Immature natural killer cell (primary cell): ENCODE measurements around the gene LARP6. TPM values are rescaled to one million over a fixed set of nuclear protein-coding genes. Genes with fewer than 3 reads are reported as not detected.
"Not testable (repeated sequence)": the region's sequence is repeated elsewhere in the genome, so short reads cannot be mapped to it uniquely, and the experiment has no call there.

ENCODE experiments used
- DNase-seq, 3 donors: peaks; one replicate each; pipeline ENCODE4 v3.0.0; 2022; ENCODE audit warnings: mixed read lengths in 1 of 3
- H3K27ac Mint-ChIP-seq, 6 donors: one replicate each; pipeline ENCODE4 v1.8.0; 2020; ENCODE audit warnings: mixed read lengths in 6 of 6, mild to moderate bottlenecking in 5 of 6, inconsistent platforms in 4 of 6, moderate library complexity in 3 of 6
- H3K27me3 Mint-ChIP-seq, 3 donors: one replicate each; pipeline ENCODE4 v1.8.0; 2020 to 2021; ENCODE audit warnings: low read depth in 3 of 3, mild to moderate bottlenecking in 3 of 3, mixed read lengths in 3 of 3, moderate library complexity in 3 of 3, inconsistent platforms in 1 of 3
- H3K36me3 Mint-ChIP-seq, 3 donors: one replicate each; pipeline ENCODE4 v1.8.0; 2020; ENCODE audit warnings: mixed read lengths in 3 of 3, inconsistent platforms in 2 of 3, mild to moderate bottlenecking in 2 of 3
- H3K4me1 Mint-ChIP-seq, 2 donors: one replicate each; pipeline ENCODE4 v1.8.0; 2020; ENCODE audit warnings: inconsistent platforms in 2 of 2, mild to moderate bottlenecking in 2 of 2, mixed read lengths in 2 of 2, moderate library complexity in 1 of 2
- H3K4me3 Mint-ChIP-seq, 5 donors: one replicate each; pipeline ENCODE4 v1.8.0; 2020; ENCODE audit warnings: mild to moderate bottlenecking in 5 of 5, mixed read lengths in 5 of 5, inconsistent platforms in 3 of 5, moderate library complexity in 3 of 5
- H3K9me3 Mint-ChIP-seq, 6 donors: one replicate each; pipeline ENCODE4 v1.8.0; 2020; ENCODE audit warnings: mild to moderate bottlenecking in 6 of 6, mixed read lengths in 6 of 6, inconsistent platforms in 4 of 6, moderate library complexity in 3 of 6
- polyA plus RNA-seq, 3 donors: library from polyadenylated mRNA; unstranded; fragments of 300-500 nt; fragmentation: Illumina TruSeq; gene quantifications; one replicate each; pipeline ENCODE4 v1.2.3, GENCODE V29; 2021

LARP6 gene
- not detected for polyA plus RNA-seq

DNA sequence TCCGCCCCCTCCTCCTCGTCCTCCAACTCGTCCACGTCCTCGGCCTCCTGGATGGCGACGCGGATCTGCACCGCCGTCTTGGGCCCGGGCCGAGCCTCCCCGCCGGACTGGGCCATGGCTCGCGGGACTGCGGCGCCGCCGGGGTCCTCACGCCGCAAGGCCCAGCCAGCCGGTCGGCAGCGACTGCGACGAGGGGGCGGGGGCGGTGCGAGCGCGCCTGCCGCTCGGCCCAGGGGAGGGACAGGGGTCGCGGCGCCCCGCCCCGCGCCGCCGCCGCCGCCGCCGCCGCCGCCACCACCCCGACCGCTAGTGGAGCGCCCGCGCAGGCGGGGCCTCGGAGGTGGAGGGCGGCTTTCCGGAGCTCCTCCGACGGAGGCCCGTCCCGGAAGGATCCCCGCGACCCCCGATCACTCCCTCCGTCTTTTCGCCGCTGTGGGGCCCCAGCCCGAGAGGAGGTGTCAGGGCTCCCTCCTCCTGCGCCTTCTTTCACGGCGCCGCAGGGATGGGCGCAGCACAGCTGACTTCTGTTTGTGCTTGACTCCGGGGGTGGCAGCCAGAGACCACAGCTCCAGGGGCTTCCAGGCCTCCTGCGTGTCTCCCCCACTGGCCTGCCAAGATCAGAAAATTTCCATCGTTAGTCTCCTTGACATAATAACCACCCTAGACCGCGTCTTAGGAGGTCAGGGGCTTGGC, at the start of gene LARP6:
TSS of gene LARP6 (minus strand) at position 185 of the 693 bp plus-strand sequence. CDS start at position 116, 69 bp downstream.
- Mint-ChIP-seq H3K27me3 (peaks cover 20 to 40% (median 30%) of the 10 kb centered on the region in 3 donors), H3K4me3 (peak within 1 kb of the TSS; percentile 73 to 87 (median 80)), H3K9me3 (no peaks in the 10 kb centered on the region), H3K27ac (no peak within 1 kb of the TSS), H3K4me1 (peaks cover 8 to 11% of the 10 kb centered on the region in 2 donors), H3K36me3 (no peaks in the 10 kb centered on the region)
- DNase-seq = peak; percentile 3 to 25 (median 15)

DNA sequence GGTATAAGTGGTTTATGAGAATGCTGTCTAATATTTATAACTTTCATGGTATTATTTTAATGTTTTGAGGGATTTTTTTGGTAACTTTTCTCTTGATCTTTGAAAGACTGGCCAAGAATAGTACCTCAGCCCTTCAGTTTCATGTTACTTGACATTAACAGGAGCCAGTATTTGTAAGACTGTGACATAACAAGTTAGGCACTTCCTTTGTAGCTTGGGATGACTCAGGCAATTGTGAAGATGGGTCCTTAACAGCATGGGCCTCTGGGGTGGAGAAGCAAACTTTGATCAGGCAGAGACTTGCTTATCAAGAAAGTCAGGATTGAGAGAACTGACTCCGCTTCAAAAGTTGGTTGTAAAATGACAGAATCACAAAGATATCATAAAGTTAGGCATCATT, 48.1 kb upstream of the LARP6 start:
- Mint-ChIP-seq H3K4me3 (no peak overlapping the region), H3K27ac (no peak overlapping the region), H3K36me3 (peaks cover 0 to 4% (median 0%) of the 10 kb centered on the region in 3 donors), H3K9me3 (peaks cover 0 to 3% (median 0%) of the 10 kb centered on the region in 6 donors), H3K4me1 (no peaks in the 10 kb centered on the region), H3K27me3 (peaks cover 0 to 7% (median 3%) of the 10 kb centered on the region in 3 donors)
- DNase-seq = no peak

DNA sequence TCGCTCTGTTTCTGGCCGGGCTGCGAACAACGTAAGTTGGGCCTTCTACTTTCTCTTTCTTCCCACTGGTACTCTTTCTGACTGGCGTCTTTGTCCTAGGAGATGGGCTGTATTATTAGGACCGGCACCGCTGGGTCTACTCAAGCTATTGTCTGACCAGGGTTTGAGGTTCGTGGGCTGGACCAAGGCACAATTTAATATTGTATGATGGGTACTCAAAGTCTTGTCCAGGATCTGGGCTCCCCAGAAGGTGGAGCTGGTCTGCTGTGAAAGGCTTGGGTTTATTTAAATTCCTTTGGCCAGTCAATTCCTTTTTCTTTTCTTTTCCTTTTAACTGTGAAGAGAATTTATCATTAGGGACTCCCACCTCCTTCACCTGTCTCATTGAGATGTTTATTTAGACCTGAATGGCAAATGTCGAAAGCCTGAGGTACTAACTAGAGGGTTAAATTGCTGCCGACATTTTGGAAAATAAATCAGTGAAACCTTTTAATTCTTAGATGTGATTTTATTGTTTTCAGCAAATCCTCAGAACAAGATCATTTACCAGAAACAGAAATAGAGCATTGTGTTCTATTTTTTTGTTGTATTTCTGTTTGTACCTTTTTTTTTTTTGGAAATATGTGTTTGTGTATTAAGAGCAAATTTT, 39.1 kb upstream of the LARP6 start:
- peak overlapping the region in 4 of 6 donors; percentile 37 to 77 (median 53) for H3K27ac Mint-ChIP-seq
- H3K9me3 Mint-ChIP-seq = no peaks in the 10 kb centered on the region
- H3K4me1 Mint-ChIP-seq = peaks cover 11 to 18% of the 10 kb centered on the region in 2 donors
- DNase-seq = no peak
- H3K27me3 Mint-ChIP-seq = peaks cover 7 to 15% (median 12%) of the 10 kb centered on the region in 3 donors
- H3K36me3 Mint-ChIP-seq = peaks cover 0 to 4% (median 0%) of the 10 kb centered on the region in 3 donors
- H3K4me3 Mint-ChIP-seq = peak overlapping the region; percentile 87 to 93 (median 89)

DNA sequence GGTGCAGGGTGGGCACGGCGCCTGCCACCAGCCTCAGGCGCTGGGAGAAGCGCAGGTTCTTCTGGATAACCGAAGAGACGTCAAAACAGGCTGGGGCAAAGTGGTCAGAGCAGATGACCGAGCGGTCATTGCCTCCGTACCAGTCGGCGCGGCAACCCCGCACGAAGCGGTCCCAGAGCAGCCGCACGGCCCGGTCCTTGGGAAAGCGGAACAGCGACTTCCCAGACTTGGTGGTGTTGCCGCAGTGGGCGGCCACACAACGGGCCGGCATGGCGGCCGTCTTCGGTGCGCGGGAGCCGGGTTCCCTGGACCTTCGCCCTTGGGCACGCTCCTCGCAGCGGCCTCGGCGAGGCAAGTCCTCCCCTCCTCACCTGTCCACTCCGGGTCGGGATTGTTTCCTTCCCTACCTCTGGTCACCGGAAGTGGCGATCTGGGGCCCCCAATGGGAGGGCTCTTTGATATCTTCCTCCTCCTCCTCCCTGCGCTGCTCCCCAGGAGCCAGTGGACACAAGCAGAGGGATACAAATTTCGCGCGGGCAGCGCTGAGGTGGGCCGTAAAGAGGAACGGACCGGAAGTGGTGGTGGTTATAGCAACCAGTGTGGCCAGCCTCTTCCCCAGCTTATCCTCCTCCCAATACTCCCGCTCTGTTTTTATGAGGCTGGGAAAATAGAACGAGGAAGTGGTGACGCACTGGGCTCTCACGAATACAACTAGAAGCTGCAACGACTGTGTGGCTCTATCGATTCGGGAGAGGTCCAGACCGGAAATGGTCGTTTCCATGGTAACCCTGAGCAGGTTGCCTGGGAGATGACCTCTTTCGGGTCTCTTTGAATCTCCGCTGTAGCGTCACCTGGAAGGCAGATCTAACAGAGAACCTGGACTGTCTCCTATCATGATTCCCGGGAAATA, 38.3 kb upstream of the LARP6 start, which contains the start of the genes LRRC49 and THAP10:
TSS of gene LRRC49 (plus strand) at position 825 of the 910 bp plus-strand sequence. CDS start at position 894, 69 bp downstream.
TSS of gene THAP10 (minus strand) at position 432 of the 910 bp plus-strand sequence. CDS start at position 271, 161 bp downstream.
- H3K27me3 Mint-ChIP-seq = peaks cover 7 to 15% (median 12%) of the 10 kb centered on the region in 3 donors
- peaks cover 11 to 18% of the 10 kb centered on the region in 2 donors for H3K4me1 Mint-ChIP-seq
- H3K9me3 Mint-ChIP-seq = no peaks in the 10 kb centered on the region
- H3K27ac Mint-ChIP-seq = peak within 1 kb of the TSS; percentile 12 to 77 (median 53)
- peaks cover 0 to 4% (median 0%) of the 10 kb centered on the region in 3 donors for H3K36me3 Mint-ChIP-seq
- DNase-seq = peak; percentile 25 to 36 (median 35)
- H3K4me3 Mint-ChIP-seq = peak within 1 kb of the TSS; percentile 87 to 93 (median 89)

DNA sequence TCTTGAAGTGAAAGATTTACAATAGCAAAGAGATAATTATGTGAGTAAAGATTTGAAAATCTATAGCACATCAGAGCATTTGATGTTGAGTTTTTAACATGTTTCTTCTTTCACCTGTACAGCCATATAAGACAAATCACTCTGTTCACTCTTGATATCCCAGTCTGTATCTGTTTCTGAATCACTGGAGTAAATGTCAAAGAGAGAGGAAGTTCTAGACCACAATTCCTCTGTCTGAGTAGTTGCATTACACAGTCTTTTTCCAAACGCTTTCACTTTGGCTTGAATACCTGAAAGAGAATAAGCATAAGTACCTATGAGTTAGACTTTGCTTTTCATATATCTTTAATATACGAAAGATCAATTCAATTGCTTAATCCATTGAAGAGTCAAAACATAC, 28.4 kb upstream of the LARP6 start:
- Mint-ChIP-seq H3K36me3 (no peaks in the 10 kb centered on the region), H3K4me3 (no peak overlapping the region), H3K27ac (no peak overlapping the region), H3K4me1 (no peaks in the 10 kb centered on the region), H3K27me3 (peaks cover 4 to 13% (median 4%) of the 10 kb centered on the region in 3 donors), H3K9me3 (no peaks in the 10 kb centered on the region)
- DNase-seq = no peak

DNA sequence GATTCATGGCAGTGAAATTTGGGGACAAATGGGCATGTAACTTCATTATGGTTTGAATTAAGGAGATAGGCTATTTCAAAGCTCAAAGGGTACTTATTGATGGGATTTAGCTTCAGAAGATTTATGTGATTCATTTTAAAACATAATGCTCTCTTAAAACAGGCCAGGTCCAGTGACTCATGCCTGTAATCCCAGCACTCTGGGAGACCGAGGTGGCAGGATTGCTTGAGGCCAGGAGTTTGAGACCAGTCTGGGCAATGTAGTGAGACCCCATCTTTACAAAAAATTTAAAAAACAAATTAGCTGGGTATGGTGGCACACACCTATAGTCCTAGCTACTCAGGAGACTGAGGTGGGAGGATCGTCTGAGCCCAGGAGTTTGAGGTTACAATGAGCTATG, 26.8 kb upstream of the LARP6 start:
- Mint-ChIP-seq H3K4me1 (no peaks in the 10 kb centered on the region), H3K27ac (no peak overlapping the region), H3K27me3 (peaks cover 4 to 13% (median 9%) of the 10 kb centered on the region in 3 donors), H3K9me3 (no peaks in the 10 kb centered on the region), H3K4me3 (no peak overlapping the region), H3K36me3 (no peaks in the 10 kb centered on the region)
- no peak for DNase-seq

DNA sequence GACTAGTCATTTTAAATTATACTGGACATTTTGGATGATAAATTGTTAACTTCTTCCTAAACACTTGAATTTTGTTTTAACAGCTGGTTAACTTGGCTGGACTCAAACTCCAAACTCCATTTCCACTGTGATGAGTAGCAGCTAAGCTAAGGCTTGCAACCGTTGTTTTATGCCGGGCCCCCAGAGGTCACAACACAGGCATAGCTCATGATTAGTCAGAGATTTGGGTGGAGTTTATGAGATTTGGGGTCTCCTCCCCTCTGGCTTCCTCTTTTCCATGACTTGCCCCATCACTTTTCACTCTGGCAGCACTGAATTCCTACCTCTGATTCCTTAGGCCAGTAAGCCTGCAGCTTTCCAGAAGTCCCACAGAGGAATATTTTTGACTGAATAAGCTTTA, 25.4 kb upstream of the LARP6 start:
- Mint-ChIP-seq H3K27ac (no peak overlapping the region), H3K9me3 (no peaks in the 10 kb centered on the region), H3K27me3 (peaks cover 3 to 13% (median 9%) of the 10 kb centered on the region in 3 donors), H3K4me1 (no peaks in the 10 kb centered on the region), H3K36me3 (no peaks in the 10 kb centered on the region), H3K4me3 (no peak overlapping the region)
- no peak for DNase-seq

DNA sequence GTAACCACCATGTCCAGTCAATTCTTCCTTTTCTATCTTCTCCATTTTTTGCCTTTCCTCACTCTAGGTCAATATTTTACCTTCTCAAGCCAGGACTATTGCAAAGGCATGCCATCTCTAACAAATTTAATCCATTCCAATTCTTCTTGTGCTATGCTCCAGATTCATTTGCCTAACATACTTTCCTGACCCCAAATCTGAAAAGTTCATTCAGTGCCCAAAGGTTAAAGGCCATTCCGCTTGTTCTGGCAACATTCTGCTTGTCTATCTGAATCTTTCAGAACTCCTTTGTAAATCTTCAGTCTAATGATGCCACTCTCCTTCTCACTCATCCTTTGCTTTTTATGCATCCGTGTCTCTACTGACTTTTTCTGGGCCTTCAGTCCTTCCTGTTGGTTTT, 22.7 kb upstream of the LARP6 start:
- Mint-ChIP-seq H3K4me1 (no peaks in the 10 kb centered on the region), H3K4me3 (no peak overlapping the region), H3K36me3 (no peaks in the 10 kb centered on the region), H3K9me3 (no peaks in the 10 kb centered on the region), H3K27me3 (peaks cover 3 to 12% (median 9%) of the 10 kb centered on the region in 3 donors), H3K27ac (no peak overlapping the region)
- DNase-seq = no peak

DNA sequence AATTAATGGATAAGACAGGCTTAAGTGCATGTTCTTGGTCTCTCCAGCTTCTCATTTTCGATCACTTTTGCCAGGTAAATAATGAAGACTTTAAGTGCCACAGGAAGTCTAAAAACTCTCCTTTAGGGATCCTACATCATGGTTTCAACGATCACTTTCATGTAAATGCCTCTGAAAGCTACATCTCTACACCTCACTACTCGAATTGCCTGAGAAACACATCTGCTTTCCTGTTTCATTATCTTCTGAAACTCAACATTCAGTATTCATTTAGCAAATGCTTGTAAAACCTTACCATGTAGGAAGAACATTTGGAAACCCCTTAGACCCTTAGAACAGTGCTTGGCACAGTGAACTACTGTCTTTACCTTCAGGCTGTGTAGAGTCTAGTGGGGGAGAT, 22.1 kb upstream of the LARP6 start:
- DNase-seq = no peak
- Mint-ChIP-seq H3K4me1 (no peaks in the 10 kb centered on the region), H3K36me3 (no peaks in the 10 kb centered on the region), H3K9me3 (no peaks in the 10 kb centered on the region), H3K27me3 (peaks cover 3 to 12% (median 9%) of the 10 kb centered on the region in 3 donors), H3K4me3 (no peak overlapping the region), H3K27ac (no peak overlapping the region)

DNA sequence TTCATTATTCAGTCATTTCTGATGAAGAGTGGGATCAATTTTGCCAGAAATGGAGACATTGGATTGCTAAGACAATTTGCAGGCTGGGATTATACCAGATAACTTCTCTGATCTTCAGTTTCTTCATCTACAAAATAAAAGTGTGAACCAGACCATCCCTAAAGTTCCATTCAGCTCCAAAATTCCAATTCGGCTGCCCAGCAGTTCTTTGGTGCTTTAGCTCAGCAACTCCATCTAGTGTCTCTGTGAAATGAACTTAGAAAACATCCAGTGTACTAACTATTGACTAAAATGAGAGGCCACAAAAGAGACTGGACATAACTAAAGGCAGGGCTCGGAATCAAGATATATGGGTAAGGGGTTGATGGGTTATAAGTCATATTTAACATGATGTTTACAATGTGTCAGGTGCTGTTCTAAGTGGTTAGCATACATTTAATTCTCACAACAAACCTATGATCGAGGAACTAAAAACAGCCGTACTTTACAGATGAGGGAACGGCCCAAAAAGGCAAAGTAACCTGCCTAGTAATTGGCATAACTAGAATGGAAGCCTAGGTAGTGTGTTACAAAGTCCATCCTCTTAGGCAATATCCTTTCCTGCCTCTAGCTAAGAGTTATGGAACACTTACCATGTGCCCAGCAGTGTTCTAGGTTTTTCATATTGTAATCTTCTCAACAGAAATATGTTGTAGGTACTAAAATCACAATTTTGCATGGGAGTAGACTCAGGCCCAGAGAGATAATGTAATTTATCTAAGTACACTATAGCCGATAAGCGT, 21.2 kb upstream of the LARP6 start:
- Mint-ChIP-seq H3K4me1 (no peaks in the 10 kb centered on the region), H3K27ac (no peak overlapping the region), H3K4me3 (no peak overlapping the region), H3K9me3 (no peaks in the 10 kb centered on the region), H3K36me3 (no peaks in the 10 kb centered on the region), H3K27me3 (peaks cover 3 to 16% (median 6%) of the 10 kb centered on the region in 3 donors)
- DNase-seq = no peak

DNA sequence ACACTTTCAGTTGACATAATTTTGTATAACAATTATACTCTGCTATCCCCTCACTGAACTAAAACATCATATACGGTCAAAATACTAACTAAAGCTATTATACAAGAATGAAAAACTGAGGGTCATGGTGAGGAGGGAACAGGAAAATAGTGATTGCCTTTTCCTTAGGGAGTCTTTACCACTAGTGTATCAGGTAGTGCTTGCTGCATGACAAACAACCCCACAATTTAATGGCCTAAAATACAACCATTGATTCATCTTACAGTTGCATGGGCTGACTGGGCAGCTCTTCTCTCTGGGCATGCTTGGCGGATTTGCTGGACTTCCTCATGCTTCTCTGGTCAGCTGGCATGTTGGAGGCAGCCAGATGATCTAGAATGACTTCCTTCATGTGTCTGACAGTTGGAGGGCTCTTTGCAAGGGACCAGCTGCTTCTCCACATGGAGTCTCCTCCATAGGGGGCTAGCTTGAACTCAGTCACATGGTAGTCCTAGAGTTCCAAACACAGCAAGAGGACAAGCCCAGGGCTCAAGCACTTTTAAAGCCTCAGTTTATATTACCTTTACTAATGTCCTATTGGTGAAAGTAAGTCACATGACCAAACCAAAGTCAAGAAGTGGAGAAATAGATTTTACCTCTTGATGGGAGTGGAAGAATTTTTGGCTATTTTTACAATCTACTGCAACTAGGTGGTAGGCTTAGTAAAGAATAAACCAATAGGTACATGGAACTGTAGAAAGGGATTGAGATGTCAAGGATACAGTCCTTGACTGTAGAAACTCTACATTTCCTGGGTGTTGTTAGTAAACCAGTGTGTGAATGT, 19.5 kb upstream of the LARP6 start:
- DNase-seq = no peak
- Mint-ChIP-seq H3K27ac (no peak overlapping the region), H3K4me1 (no peaks in the 10 kb centered on the region), H3K4me3 (no peak overlapping the region), H3K36me3 (no peaks in the 10 kb centered on the region), H3K27me3 (peaks cover 4 to 13% (median 5%) of the 10 kb centered on the region in 3 donors), H3K9me3 (no peaks in the 10 kb centered on the region)

DNA sequence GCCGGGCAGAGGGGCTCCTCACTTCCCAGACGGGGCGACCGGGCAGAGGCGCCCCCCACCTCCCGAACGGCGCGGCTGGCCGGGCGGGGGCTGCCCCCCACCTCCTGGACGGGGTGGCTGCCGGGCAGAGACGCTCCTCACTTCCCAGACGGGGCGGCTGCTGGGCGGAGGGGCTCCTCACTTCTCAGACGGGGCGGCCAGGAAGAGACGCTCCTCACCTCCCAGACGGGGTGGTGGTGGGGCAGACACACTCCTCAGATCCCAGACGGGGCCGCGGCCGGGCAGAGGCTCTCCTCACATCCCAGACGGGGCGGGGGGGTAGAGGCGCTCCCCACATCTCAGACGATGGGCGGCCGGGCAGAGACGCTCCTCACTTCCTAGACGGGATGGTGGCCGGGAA, 17.5 kb upstream of the LARP6 start:
- not testable (repeated sequence) for H3K27ac Mint-ChIP-seq, DNase-seq, H3K4me1 Mint-ChIP-seq, H3K36me3 Mint-ChIP-seq, H3K9me3 Mint-ChIP-seq, H3K4me3 Mint-ChIP-seq
- H3K27me3 Mint-ChIP-seq = peaks cover 3 to 17% (median 3%) of the 10 kb centered on the region in 3 donors
